PC-3 (cell line): ENCODE results near the gene INTS6L. TPM values are rescaled to one million over a fixed set of nuclear protein-coding genes. Genes with fewer than 3 reads are reported as not detected.

Experiments
- ATAC-seq: fragments of 200-7000 bp; cut with Tn5 transposase; 2 replicates; pipeline ENCODE4 v1.9.1; 2020; ENCODE audit warnings: mild to moderate bottlenecking, moderate library complexity
- BruUV-seq: library from RNA; stranded (reverse); fragments of 400-500 nt; replicated peaks from 2 replicates; lab custom pipeline; 2021; lab: Mats Ljungman, UMichigan
- CTCF ChIA-PET: fragments of 300-600 bp; sonication (Branson Sonifier 250); formaldehyde crosslinking; loops from one replicate; lab custom pipeline; 2022; ENCODE audit warnings: antibody characterized with exemption; lab: Charles Lee
- POLR2A ChIA-PET: fragments of 300-600 bp; sonication (Branson Sonifier 250); formaldehyde crosslinking; loops from one replicate; lab custom pipeline; 2022; ENCODE audit warnings: antibody characterized with exemption; ENCODE audit not compliant: unreplicated experiment; lab: Charles Lee
- DNase-seq: peaks from one replicate; pipeline ENCODE4 v3.0.0-alpha.2; 2015
- H2AFZ ChIP-seq: fragments of 300-600 bp; sonication (generic); 2 replicates; pipeline ENCODE4 v1.6.0; 2016; ENCODE audit warnings: antibody characterized with exemption, low read length
- H3F3A ChIP-seq: fragments of 300-600 bp; sonication (generic); one replicate; pipeline ENCODE4 v1.6.0; 2017; ENCODE audit warnings: antibody characterized with exemption, low read length, control low read depth, mild to moderate bottlenecking; ENCODE audit not compliant: unreplicated experiment
- H3K27ac ChIP-seq: fragments of 300-600 bp; sonication (generic); 2 replicates; pipeline ENCODE4 v1.5.1; 2016; ENCODE audit warnings: mild to moderate bottlenecking, low read length
- H3K27me3 ChIP-seq: fragments of 300-600 bp; sonication (generic); 2 replicates; pipeline ENCODE4 v1.6.1; 2016; ENCODE audit warnings: low read length, mixed read lengths
- H3K36me3 ChIP-seq: fragments of 300-600 bp; sonication (generic); 2 replicates; pipeline ENCODE4 v1.6.1; 2016; ENCODE audit warnings: low read depth, mixed run types, low read length, mixed read lengths
- H3K4me1 ChIP-seq: fragments of 300-600 bp; sonication (generic); 2 replicates; pipeline ENCODE4 v1.5.1; 2016; ENCODE audit warnings: low read length; ENCODE audit not compliant: insufficient read depth
- H3K4me2 ChIP-seq: fragments of 300-600 bp; sonication (generic); 2 replicates; pipeline ENCODE4 v1.6.0; 2016; ENCODE audit warnings: low read length
- H3K4me3 ChIP-seq: fragments of 300-600 bp; sonication (generic); 2 replicates; pipeline ENCODE4 v1.5.1; 2016; ENCODE audit warnings: mild to moderate bottlenecking, low read length, mixed read lengths
- H3K79me2 ChIP-seq: fragments of 300-600 bp; sonication (generic); 2 replicates; pipeline ENCODE4 v1.6.1; 2017; ENCODE audit warnings: low read length, mixed read lengths
- H3K9ac ChIP-seq: fragments of 300-600 bp; sonication (generic); 2 replicates; pipeline ENCODE4 v1.6.0; 2016; ENCODE audit warnings: mild to moderate bottlenecking, low read length
- H3K9me2 ChIP-seq: fragments of 300-600 bp; sonication (generic); replicated peaks from 2 replicates; pipeline ENCODE4 v1.6.1; 2016; ENCODE audit warnings: mixed run types, low read length, mixed read lengths
- H3K9me3 ChIP-seq: fragments of 300-600 bp; sonication (generic); 2 replicates; pipeline ENCODE4 v1.6.1; 2016; ENCODE audit warnings: low read length, mixed read lengths
- H4K20me1 ChIP-seq: fragments of 300-600 bp; sonication (generic); 2 replicates; pipeline ENCODE4 v1.6.1; 2016; ENCODE audit warnings: low read length, mixed read lengths
- EZH2 ChIP-seq: fragments of 300-600 bp; sonication (generic); IDR thresholded peaks from one replicate; pipeline ENCODE4 v1.6.1; 2017; ENCODE audit warnings: antibody characterized with exemption, mild to moderate bottlenecking, low read length; ENCODE audit not compliant: unreplicated experiment
- EZH2phosphoT487 ChIP-seq: fragments of 300-600 bp; sonication (generic); IDR thresholded peaks from 2 replicates; pipeline ENCODE4 v1.6.1; 2018; ENCODE audit warnings: mild to moderate bottlenecking, antibody characterized with exemption, low read length, borderline replicate concordance
- intact Hi-C: fragments of 100-400 bp; cut with micrococcal nuclease; formaldehyde crosslinking; loops from 2 replicates; pipeline ENCODE4 v1.9.0; 2023
- total RNA-seq: library from RNA; depleted of rRNA; stranded (reverse); fragments of >200 nt; gene quantifications from 2 replicates; pipeline ENCODE4 v1.2.3, GENCODE V29; 2014
- TF ChIP-seq, protein P1 (sequence below): fragments of 300-600 bp; sonication (generic); conservative IDR thresholded peaks from 2 replicates; pipeline ENCODE4 v1.5.1; 2017; ENCODE audit warnings: antibody characterized with exemption, low read depth, mild to moderate bottlenecking, low read length

Gene INTS6L
- total RNA-seq, 1 experiment from 2014 or later, result 4.1 TPM

GRCh38 chrX:135513130-135513515 lies 7.3 kb upstream of the INTS6L start:
- Histone ChIP-seq H3K4me3 (no peak overlapping the region), H3K27ac (no peak overlapping the region), H4K20me1 (no peaks in the 10 kb centered on the region), H3K79me2 (no peaks in the 10 kb centered on the region), H3K9me3 (no peaks in the 10 kb centered on the region), H3K9ac (no peak overlapping the region), H3K36me3 (no peaks in the 10 kb centered on the region), H3F3A (no peaks in the 10 kb centered on the region), H3K27me3 (peaks cover 3% of the 10 kb centered on the region), H3K9me2 (no peaks in the 10 kb centered on the region), H2AFZ (no peak overlapping the region), H3K4me2 (no peak overlapping the region), H3K4me1 (no peaks in the 10 kb centered on the region)
- POLR2A ChIA-PET, result no interaction called here
- TF ChIP-seq EZH2 (no peak), EZH2phosphoT487 (no peak)
- TF ChIP-seq, protein P1, sequence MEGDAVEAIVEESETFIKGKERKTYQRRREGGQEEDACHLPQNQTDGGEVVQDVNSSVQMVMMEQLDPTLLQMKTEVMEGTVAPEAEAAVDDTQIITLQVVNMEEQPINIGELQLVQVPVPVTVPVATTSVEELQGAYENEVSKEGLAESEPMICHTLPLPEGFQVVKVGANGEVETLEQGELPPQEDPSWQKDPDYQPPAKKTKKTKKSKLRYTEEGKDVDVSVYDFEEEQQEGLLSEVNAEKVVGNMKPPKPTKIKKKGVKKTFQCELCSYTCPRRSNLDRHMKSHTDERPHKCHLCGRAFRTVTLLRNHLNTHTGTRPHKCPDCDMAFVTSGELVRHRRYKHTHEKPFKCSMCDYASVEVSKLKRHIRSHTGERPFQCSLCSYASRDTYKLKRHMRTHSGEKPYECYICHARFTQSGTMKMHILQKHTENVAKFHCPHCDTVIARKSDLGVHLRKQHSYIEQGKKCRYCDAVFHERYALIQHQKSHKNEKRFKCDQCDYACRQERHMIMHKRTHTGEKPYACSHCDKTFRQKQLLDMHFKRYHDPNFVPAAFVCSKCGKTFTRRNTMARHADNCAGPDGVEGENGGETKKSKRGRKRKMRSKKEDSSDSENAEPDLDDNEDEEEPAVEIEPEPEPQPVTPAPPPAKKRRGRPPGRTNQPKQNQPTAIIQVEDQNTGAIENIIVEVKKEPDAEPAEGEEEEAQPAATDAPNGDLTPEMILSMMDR, result no peak
- no peak for ATAC-seq
- CTCF ChIA-PET, result no interaction called here
- DNase-seq, result no peak
- no TSS peak for BruUV-seq
- intact Hi-C loops, result no loop called here

- no peak overlapping the region for H3K27ac ChIP-seq
- no peaks in the 10 kb centered on the region for H3K9me2 ChIP-seq
- no peak overlapping the region for H3K9ac ChIP-seq
- no peaks in the 10 kb centered on the region for H3K27me3 ChIP-seq
- no peaks in the 10 kb centered on the region for H3K4me1 ChIP-seq
- H3K79me2 ChIP-seq, result no peaks in the 10 kb centered on the region
- ChIA-PET POLR2A (no interaction called here), CTCF (no interaction called here)
- no peak overlapping the region for H3K4me2 ChIP-seq
- TF ChIP-seq EZH2 (no peak), EZH2phosphoT487 (no peak)
- TF ChIP-seq, protein P1, result no peak
- no peaks in the 10 kb centered on the region for H3K9me3 ChIP-seq
- BruUV-seq, result no TSS peak
- H3F3A ChIP-seq, result no peaks in the 10 kb centered on the region
- no peak overlapping the region for H3K4me3 ChIP-seq
- intact Hi-C loops, result no loop called here
- no peak overlapping the region for H2AFZ ChIP-seq
- no peaks in the 10 kb centered on the region for H3K36me3 ChIP-seq
- no peak for ATAC-seq
- no peaks in the 10 kb centered on the region for H4K20me1 ChIP-seq
- DNase-seq, result no peak
Measured at GRCh38 chrX:135516376-135516775, 4.1 kb upstream of the INTS6L start.

- TF ChIP-seq EZH2, result no peak
- TF ChIP-seq EZH2phosphoT487, result no peak
- TF ChIP-seq, protein P1, result no peak
- Histone ChIP-seq H3K4me1 (peaks cover 8% of the 10 kb centered on the region), H3K27ac (no peak overlapping the region), H2AFZ (no peak overlapping the region), H3K9me2 (no peaks in the 10 kb centered on the region), H3F3A (no peaks in the 10 kb centered on the region), H3K9ac (no peak overlapping the region), H4K20me1 (no peaks in the 10 kb centered on the region), H3K27me3 (no peaks in the 10 kb centered on the region), H3K9me3 (no peaks in the 10 kb centered on the region), H3K79me2 (no peaks in the 10 kb centered on the region), H3K36me3 (no peaks in the 10 kb centered on the region), H3K4me2 (no peak overlapping the region), H3K4me3 (no peak overlapping the region)
- BruUV-seq, result no TSS peak
- DNase-seq (no peak), ATAC-seq (no peak)
- ChIA-PET POLR2A (no interaction called here), CTCF (no interaction called here)
- intact Hi-C loops, result no loop called here
Measured at GRCh38 chrX:135518161-135518560, 2.3 kb upstream of the INTS6L start.
